ENCODE measurements around the gene NVL.

- TF ChIP-seq POLR2A (IDR thresholded peaks at IDR 0.05; ENCODE audit: low read length) (no peak), GATA1 (IDR thresholded peaks at IDR 0.05; ENCODE audit: low read depth, low read length) (no peak)
Observed at GRCh38 chr1:224216382-224216781, 113.6 kb downstream of the NVL start.
